HCT116 (cell line): Measurements from ENCODE around the gene ZNF367. TPM values are rescaled to one million over a fixed set of nuclear protein-coding genes. Genes with fewer than 3 reads are reported as not detected.

Experiments
- ATAC-seq: fragments of 200-7000 bp; cut with Tn5 transposase; 2 replicates; pipeline ENCODE4 v1.9.1; 2020; ENCODE audit warnings: mild to moderate bottlenecking, moderate library complexity
- BruUV-seq: library from RNA; stranded (reverse); fragments of 400-500 nt; replicated peaks from 2 replicates; lab custom pipeline; 2021; lab: Mats Ljungman, UMichigan
- CTCF ChIA-PET: fragments of 300-600 bp; sonication (Branson Sonifier 250); formaldehyde crosslinking; loops from one replicate; lab custom pipeline; 2021; ENCODE audit warnings: antibody characterized with exemption; lab: Charles Lee
- POLR2A ChIA-PET: fragments of 300-600, 350-600 bp; sonication (Branson Sonifier 250); formaldehyde crosslinking; loops from one replicate; lab custom pipeline; 2021; ENCODE audit warnings: antibody characterized with exemption; lab: Charles Lee
- RAD21 ChIA-PET, 2 experiments: fragments of 300-600 bp; sonication (Branson Sonifier 250); formaldehyde crosslinking; loops; one replicate each; lab custom pipeline; 2023; ENCODE audit warnings: low total read pairs in 2 of 2; ENCODE audit not compliant: uncharacterized antibody in 2 of 2, unreplicated experiment in 2 of 2, low non-redundant PET in 1 of 2; lab: Charles Lee
- DNase-seq: peaks from one replicate; pipeline ENCODE4 v3.0.0-alpha.2; 2010; ENCODE audit warnings: low read depth, low spot score
- H2AFZ ChIP-seq: fragments of 200-600 bp; shearing (Covaris generic), sonication (generic); 2 replicates; pipeline ENCODE4 v1.6.1; 2017; ENCODE audit warnings: low read depth, mixed run types, mixed read lengths, antibody characterized with exemption, low read length; ENCODE audit not compliant: poor library complexity, severe bottlenecking
- H3K27ac ChIP-seq: 2 replicates; pipeline ENCODE4 v1.5.1; 2012; ENCODE audit warnings: low read depth, low read length
- H3K27me3 ChIP-seq: fragments of 200-600 bp; sonication (generic); 2 replicates; pipeline ENCODE4 v1.6.1; 2016; ENCODE audit warnings: mixed run types, low read length, mixed read lengths; ENCODE audit not compliant: insufficient read depth
- H3K36me3 ChIP-seq, 2 experiments: fragments of 200-500 bp in 1 of 2; fragments of 200-600 bp in 1 of 2; sonication (Bioruptor generic) in 1 of 2; sonication (generic) in 1 of 2; 2 replicates each; pipeline versions ENCODE4 v1.5.1 to v1.6.1; 2014 to 2016; ENCODE audit warnings: low read length in 2 of 2, inconsistent platforms in 1 of 2, mixed read lengths in 1 of 2, mixed run types in 1 of 2; ENCODE audit not compliant: insufficient read depth in 2 of 2, control insufficient read depth in 1 of 2
- H3K4me1 ChIP-seq, 2 experiments: fragments of 200-600 bp in 1 of 2; sonication (generic) in 1 of 2; 2 replicates each; pipeline versions ENCODE4 v1.5.1 to v1.6.1; 2012 to 2017; ENCODE audit warnings: low read length in 2 of 2, inconsistent platforms in 1 of 2, mild to moderate bottlenecking in 1 of 2, mixed read lengths in 1 of 2, mixed run types in 1 of 2, moderate library complexity in 1 of 2; ENCODE audit not compliant: insufficient read depth in 2 of 2, control insufficient read depth in 1 of 2
- H3K4me2 ChIP-seq: fragments of 200-600 bp; sonication (generic); 2 replicates; pipeline ENCODE4 v1.6.1; 2017; ENCODE audit warnings: mixed run types, low read length, mixed read lengths
- H3K4me3 ChIP-seq, 2 experiments: fragments of 200-600 bp in 1 of 2; sonication (generic) in 1 of 2; replicated peaks in 1 of 2; 2 replicates each; pipeline ENCODE4 v1.5.1; 2011 to 2016; ENCODE audit warnings: low read length in 2 of 2, control low read depth in 1 of 2, low read depth in 1 of 2, mild to moderate bottlenecking in 1 of 2, mixed read lengths in 1 of 2, mixed run types in 1 of 2
- H3K79me2 ChIP-seq: fragments of 200-600 bp; sonication (generic); 2 replicates; pipeline ENCODE4 v1.6.1; 2017; ENCODE audit warnings: mild to moderate bottlenecking, mixed run types, low read length, moderate library complexity, mixed read lengths; ENCODE audit not compliant: insufficient read depth
- H3K9ac ChIP-seq: fragments of 200-600 bp; sonication (generic); 2 replicates; pipeline ENCODE4 v1.6.1; 2016; ENCODE audit warnings: low read length, mixed read lengths
- H3K9me2 ChIP-seq: fragments of 200-600 bp; sonication (generic), shearing (Covaris generic); 2 replicates; pipeline ENCODE4 v1.6.1; 2017; ENCODE audit warnings: mixed run types, mild to moderate bottlenecking, moderate library complexity; ENCODE audit not compliant: insufficient read depth
- H3K9me3 ChIP-seq, 2 experiments: fragments of 200-500 bp in 1 of 2; fragments of 200-600 bp in 1 of 2; sonication (Bioruptor generic) in 1 of 2; sonication (generic) in 1 of 2; 2 replicates each; pipeline ENCODE4 v1.6.1; 2014 to 2017; ENCODE audit warnings: low read length in 2 of 2, mixed read lengths in 2 of 2, inconsistent platforms in 1 of 2, low read depth in 1 of 2, mild to moderate bottlenecking in 1 of 2, mixed run types in 1 of 2, moderate library complexity in 1 of 2; ENCODE audit not compliant: control insufficient read depth in 1 of 2, insufficient read depth in 1 of 2
- H4K20me1 ChIP-seq: fragments of 200-600 bp; sonication (generic), shearing (Covaris generic); 2 replicates; pipeline ENCODE4 v1.6.1; 2017; ENCODE audit warnings: mixed run types, mild to moderate bottlenecking, moderate library complexity; ENCODE audit not compliant: insufficient read depth
- CBX3 ChIP-seq: IDR thresholded peaks from 2 replicates; pipeline ENCODE4 v1.6.1; 2012; ENCODE audit warnings: low read depth
- CEBPB ChIP-seq: IDR thresholded peaks from 2 replicates; pipeline ENCODE4 v1.6.1; 2012; ENCODE audit warnings: low read depth
- EGR1 ChIP-seq: IDR thresholded peaks from 2 replicates; pipeline ENCODE4 v1.6.1; 2012; ENCODE audit warnings: low read depth
- ELF1 ChIP-seq: IDR thresholded peaks from 2 replicates; pipeline ENCODE4 v1.6.1; 2012; ENCODE audit warnings: low read depth, borderline replicate concordance
- FOSL1 ChIP-seq: IDR thresholded peaks from 2 replicates; pipeline ENCODE4 v1.6.1; 2012; ENCODE audit warnings: low read depth
- POLR2AphosphoS5 ChIP-seq: IDR thresholded peaks from 2 replicates; pipeline ENCODE4 v1.6.1; 2011; ENCODE audit warnings: mild to moderate bottlenecking, low read depth, low read length, moderate library complexity
- RAD21 ChIP-seq: IDR thresholded peaks from 2 replicates; pipeline ENCODE4 v1.6.1; 2012; ENCODE audit warnings: low read depth, mild to moderate bottlenecking
- SIN3A ChIP-seq: IDR thresholded peaks from 2 replicates; pipeline ENCODE4 v1.6.1; 2012; ENCODE audit warnings: low read depth
- TCF7L2 ChIP-seq: IDR thresholded peaks from 2 replicates; pipeline ENCODE4 v1.7.0; 2011; ENCODE audit warnings: borderline replicate concordance, inconsistent platforms; ENCODE audit not compliant: insufficient read depth, insufficient read length; ENCODE audit errors: extremely low read depth
- ZFX ChIP-seq: fragments of 450-650 bp; IDR thresholded peaks from 2 replicates; pipeline ENCODE4 v1.6.1; 2017
- ZNF274 ChIP-seq: fragments of 200-500 bp; sonication (Bioruptor generic); IDR thresholded peaks from 2 replicates; pipeline ENCODE4 v1.6.1; 2014; ENCODE audit warnings: mild to moderate bottlenecking, low read depth, low read length, inconsistent platforms
- intact Hi-C: fragments of 100-400 bp; cut with micrococcal nuclease; formaldehyde crosslinking; loops from 2 replicates; pipeline ENCODE4 v1.10.0; 2022
- total RNA-seq: library from RNA; stranded (reverse); gene quantifications from one replicate; pipeline ENCODE4 v1.2.1, GENCODE V29; 2021; ENCODE audit not compliant: unreplicated experiment
- TF ChIP-seq, protein P1 (sequence below): IDR thresholded peaks from 2 replicates; pipeline ENCODE4 v1.6.1; 2012
- TF ChIP-seq, protein P2 (sequence below): IDR thresholded peaks from 2 replicates; pipeline ENCODE4 v1.6.1; 2012; ENCODE audit warnings: low read depth
- TF ChIP-seq, protein P3 (sequence below): IDR thresholded peaks from 2 replicates; pipeline ENCODE4 v1.6.1; 2012
- TF ChIP-seq, protein P4 (sequence below), 3 experiments: fragments of 200-600 bp in 1 of 3; sonication (generic) in 1 of 3; IDR thresholded peaks in 2 of 3; conservative IDR thresholded peaks in 1 of 3; 2 replicates each; pipeline ENCODE4 v1.5.1; 2012 to 2017; ENCODE audit warnings: low read depth in 2 of 3, low read length in 2 of 3, antibody characterized with exemption in 1 of 3, borderline replicate concordance in 1 of 3, control low read depth in 1 of 3, mild to moderate bottlenecking in 1 of 3, mixed read lengths in 1 of 3, mixed run types in 1 of 3, moderate library complexity in 1 of 3; ENCODE audit not compliant: insufficient read depth in 1 of 3
- TF ChIP-seq, protein P5 (sequence below): IDR thresholded peaks from 2 replicates; pipeline ENCODE4 v1.6.1; 2011; ENCODE audit warnings: mild to moderate bottlenecking, low read length, moderate library complexity; ENCODE audit not compliant: insufficient replicate concordance; ENCODE audit errors: extremely low read depth

Gene ZNF367
- total RNA-seq, 1 experiment from 2014 or later: 18.1 TPM

DNA sequence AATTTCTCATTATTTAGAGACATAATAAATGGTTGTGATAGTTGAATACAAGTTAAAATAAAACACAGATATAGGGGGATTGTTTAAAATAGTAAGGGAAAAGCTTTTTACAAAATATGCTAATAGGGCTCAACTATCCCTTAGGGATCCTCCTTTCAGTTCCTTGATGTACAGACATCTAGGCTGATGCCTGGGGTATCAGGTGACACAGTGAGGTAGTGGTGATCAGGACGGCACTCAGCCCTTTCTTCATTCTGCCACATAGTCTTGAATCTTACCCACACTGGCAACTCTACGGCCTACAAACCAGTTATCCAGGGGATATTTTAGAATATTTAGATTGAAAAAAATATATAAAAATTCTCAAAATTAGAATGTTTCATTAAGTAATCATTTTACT lies 22.2 kb downstream of the ZNF367 start:
- Histone ChIP-seq H3K9me2 (no peaks in the 10 kb centered on the region), H2AFZ (no peak overlapping the region), H3K27ac (no peak overlapping the region), H3K27me3 (no peaks in the 10 kb centered on the region), H3K4me3 (no peak overlapping the region), H3K9ac (no peak overlapping the region), H3K4me2 (no peak overlapping the region), H3K9me3 (no peaks in the 10 kb centered on the region), H4K20me1 (no peaks in the 10 kb centered on the region), H3K36me3 (peaks cover 9 to 24% of the 10 kb centered on the region in 2 experiments; a peak in 3 of 4 replicates), H3K79me2 (peaks cover 59% of the 10 kb centered on the region), H3K4me1 (peaks cover 0 to 2% of the 10 kb centered on the region in 2 experiments; a peak in 1 of 4 replicates)
- RAD21 ChIA-PET: no interaction called here
- ATAC-seq: no peak
- POLR2A ChIA-PET: no interaction called here
- no peak for DNase-seq
- intact Hi-C loops: no loop called here
- TF ChIP-seq, protein P1, sequence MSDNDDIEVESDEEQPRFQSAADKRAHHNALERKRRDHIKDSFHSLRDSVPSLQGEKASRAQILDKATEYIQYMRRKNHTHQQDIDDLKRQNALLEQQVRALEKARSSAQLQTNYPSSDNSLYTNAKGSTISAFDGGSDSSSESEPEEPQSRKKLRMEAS: no peak
- TF ChIP-seq ZFX (no peak), TCF7L2 (no peak), EGR1 (no peak), ZNF274 (no peak), FOSL1 (no peak), SIN3A (no peak), POLR2AphosphoS5 (no peak), RAD21 (no peak), CEBPB (no peak), ELF1 (no peak), CBX3 (no peak)
- TF ChIP-seq, protein P2, sequence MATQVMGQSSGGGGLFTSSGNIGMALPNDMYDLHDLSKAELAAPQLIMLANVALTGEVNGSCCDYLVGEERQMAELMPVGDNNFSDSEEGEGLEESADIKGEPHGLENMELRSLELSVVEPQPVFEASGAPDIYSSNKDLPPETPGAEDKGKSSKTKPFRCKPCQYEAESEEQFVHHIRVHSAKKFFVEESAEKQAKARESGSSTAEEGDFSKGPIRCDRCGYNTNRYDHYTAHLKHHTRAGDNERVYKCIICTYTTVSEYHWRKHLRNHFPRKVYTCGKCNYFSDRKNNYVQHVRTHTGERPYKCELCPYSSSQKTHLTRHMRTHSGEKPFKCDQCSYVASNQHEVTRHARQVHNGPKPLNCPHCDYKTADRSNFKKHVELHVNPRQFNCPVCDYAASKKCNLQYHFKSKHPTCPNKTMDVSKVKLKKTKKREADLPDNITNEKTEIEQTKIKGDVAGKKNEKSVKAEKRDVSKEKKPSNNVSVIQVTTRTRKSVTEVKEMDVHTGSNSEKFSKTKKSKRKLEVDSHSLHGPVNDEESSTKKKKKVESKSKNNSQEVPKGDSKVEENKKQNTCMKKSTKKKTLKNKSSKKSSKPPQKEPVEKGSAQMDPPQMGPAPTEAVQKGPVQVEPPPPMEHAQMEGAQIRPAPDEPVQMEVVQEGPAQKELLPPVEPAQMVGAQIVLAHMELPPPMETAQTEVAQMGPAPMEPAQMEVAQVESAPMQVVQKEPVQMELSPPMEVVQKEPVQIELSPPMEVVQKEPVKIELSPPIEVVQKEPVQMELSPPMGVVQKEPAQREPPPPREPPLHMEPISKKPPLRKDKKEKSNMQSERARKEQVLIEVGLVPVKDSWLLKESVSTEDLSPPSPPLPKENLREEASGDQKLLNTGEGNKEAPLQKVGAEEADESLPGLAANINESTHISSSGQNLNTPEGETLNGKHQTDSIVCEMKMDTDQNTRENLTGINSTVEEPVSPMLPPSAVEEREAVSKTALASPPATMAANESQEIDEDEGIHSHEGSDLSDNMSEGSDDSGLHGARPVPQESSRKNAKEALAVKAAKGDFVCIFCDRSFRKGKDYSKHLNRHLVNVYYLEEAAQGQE: no peak
- TF ChIP-seq, protein P3, sequence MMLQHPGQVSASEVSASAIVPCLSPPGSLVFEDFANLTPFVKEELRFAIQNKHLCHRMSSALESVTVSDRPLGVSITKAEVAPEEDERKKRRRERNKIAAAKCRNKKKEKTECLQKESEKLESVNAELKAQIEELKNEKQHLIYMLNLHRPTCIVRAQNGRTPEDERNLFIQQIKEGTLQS: no peak
- TF ChIP-seq, protein P4, sequence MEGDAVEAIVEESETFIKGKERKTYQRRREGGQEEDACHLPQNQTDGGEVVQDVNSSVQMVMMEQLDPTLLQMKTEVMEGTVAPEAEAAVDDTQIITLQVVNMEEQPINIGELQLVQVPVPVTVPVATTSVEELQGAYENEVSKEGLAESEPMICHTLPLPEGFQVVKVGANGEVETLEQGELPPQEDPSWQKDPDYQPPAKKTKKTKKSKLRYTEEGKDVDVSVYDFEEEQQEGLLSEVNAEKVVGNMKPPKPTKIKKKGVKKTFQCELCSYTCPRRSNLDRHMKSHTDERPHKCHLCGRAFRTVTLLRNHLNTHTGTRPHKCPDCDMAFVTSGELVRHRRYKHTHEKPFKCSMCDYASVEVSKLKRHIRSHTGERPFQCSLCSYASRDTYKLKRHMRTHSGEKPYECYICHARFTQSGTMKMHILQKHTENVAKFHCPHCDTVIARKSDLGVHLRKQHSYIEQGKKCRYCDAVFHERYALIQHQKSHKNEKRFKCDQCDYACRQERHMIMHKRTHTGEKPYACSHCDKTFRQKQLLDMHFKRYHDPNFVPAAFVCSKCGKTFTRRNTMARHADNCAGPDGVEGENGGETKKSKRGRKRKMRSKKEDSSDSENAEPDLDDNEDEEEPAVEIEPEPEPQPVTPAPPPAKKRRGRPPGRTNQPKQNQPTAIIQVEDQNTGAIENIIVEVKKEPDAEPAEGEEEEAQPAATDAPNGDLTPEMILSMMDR (IDR thresholded peaks at IDR 0.05 in 2 of 3, conservative IDR thresholded peaks at IDR 0.05 in 1 of 3; ENCODE audit: borderline replicate concordance in 1 of 3, insufficient read depth in 1 of 3, low read depth in 2 of 3, low read length in 2 of 3): no peak
- TF ChIP-seq, protein P5, sequence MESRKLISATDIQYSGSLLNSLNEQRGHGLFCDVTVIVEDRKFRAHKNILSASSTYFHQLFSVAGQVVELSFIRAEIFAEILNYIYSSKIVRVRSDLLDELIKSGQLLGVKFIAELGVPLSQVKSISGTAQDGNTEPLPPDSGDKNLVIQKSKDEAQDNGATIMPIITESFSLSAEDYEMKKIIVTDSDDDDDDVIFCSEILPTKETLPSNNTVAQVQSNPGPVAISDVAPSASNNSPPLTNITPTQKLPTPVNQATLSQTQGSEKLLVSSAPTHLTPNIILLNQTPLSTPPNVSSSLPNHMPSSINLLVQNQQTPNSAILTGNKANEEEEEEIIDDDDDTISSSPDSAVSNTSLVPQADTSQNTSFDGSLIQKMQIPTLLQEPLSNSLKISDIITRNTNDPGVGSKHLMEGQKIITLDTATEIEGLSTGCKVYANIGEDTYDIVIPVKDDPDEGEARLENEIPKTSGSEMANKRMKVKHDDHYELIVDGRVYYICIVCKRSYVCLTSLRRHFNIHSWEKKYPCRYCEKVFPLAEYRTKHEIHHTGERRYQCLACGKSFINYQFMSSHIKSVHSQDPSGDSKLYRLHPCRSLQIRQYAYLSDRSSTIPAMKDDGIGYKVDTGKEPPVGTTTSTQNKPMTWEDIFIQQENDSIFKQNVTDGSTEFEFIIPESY: no peak
- BruUV-seq: no TSS peak
- CTCF ChIA-PET: no interaction called here
